Cardiac muscle cell (in vitro differentiated cells and primary cell): Measurements from ENCODE around the gene XRCC4. TPM values are rescaled to one million over a fixed set of nuclear protein-coding genes. Genes with fewer than 3 reads are reported as not detected.

ENCODE experiments used
- DNase-seq, 2 donors: peaks; one replicate each; pipeline versions ENCODE4 v3.0.0 to v3.0.0-alpha.2; 2010 to 2017; ENCODE audit warnings: low read depth in 1 of 2, low spot score in 1 of 2
- H3K27ac ChIP-seq: fragments of 200-600 bp; sonication (generic); 2 replicates; pipeline ENCODE4 v1.5.1; 2016
- H3K27me3 ChIP-seq: fragments of 200-600 bp; sonication (generic); 2 replicates; pipeline ENCODE4 v1.6.0; 2016; ENCODE audit warnings: control low read depth
- H3K36me3 ChIP-seq: fragments of 200-600 bp; sonication (generic); 2 replicates; pipeline ENCODE4 v1.5.1; 2016; ENCODE audit warnings: control low read depth
- H3K4me1 ChIP-seq: fragments of 200-600 bp; sonication (generic); 2 replicates; pipeline ENCODE4 v1.8.1; 2017; ENCODE audit warnings: low read depth, mild to moderate bottlenecking, mixed run types
- H3K4me3 ChIP-seq: fragments of 200-600 bp; sonication (generic); 2 replicates; pipeline ENCODE4 v1.5.1; 2016; ENCODE audit warnings: mild to moderate bottlenecking
- H3K9me3 ChIP-seq: fragments of 200-600 bp; sonication (generic); 2 replicates; pipeline ENCODE4 v1.5.1; 2017; ENCODE audit warnings: low read depth, mild to moderate bottlenecking, control low read depth
- CTCF ChIP-seq: IDR thresholded peaks from 2 replicates; pipeline ENCODE4 v1.5.1; 2012; ENCODE audit warnings: low read depth, mild to moderate bottlenecking, low read length
- polyA plus RNA-seq: library from polyadenylated mRNA; unstranded; fragments of >200 nt; fragmentation: Nextera tagmentation; extraction: Ambion mirVana; gene quantifications from 2 replicates; pipeline ENCODE4 v1.2.1, GENCODE V29; 2016
- total RNA-seq: library from RNA; depleted of rRNA; stranded (reverse); fragments of >200 nt; gene quantifications from 2 replicates; pipeline ENCODE4 v1.2.3, GENCODE V29; 2016

Gene XRCC4
- total and polyA plus RNA-seq, 2 experiments from 2014 or later = 9.7 to 19.2 TPM

GRCh38 chr5:83199126-83199525 is 121.8 kb downstream of the XRCC4 start:
- peak in 1 of 2 donors; percentile 55 for DNase-seq
- Histone ChIP-seq H3K9me3 (no peaks in the 10 kb centered on the region), H3K27me3 (no peaks in the 10 kb centered on the region), H3K36me3 (no peaks in the 10 kb centered on the region), H3K27ac (no peak overlapping the region), H3K4me1 (peaks cover 10% of the 10 kb centered on the region), H3K4me3 (no peak overlapping the region)
- no peak for TF ChIP-seq CTCF

- TF ChIP-seq CTCF = no peak
- no peak for DNase-seq
- H3K27me3 ChIP-seq = no peaks in the 10 kb centered on the region
- no peak overlapping the region for H3K4me3 ChIP-seq
- H3K36me3 ChIP-seq = no peaks in the 10 kb centered on the region
- H3K9me3 ChIP-seq = no peaks in the 10 kb centered on the region
- no peak overlapping the region for H3K27ac ChIP-seq
- no peaks in the 10 kb centered on the region for H3K4me1 ChIP-seq
These were observed 127.3 kb downstream of the XRCC4 start for GRCh38 chr5:83204651-83205050.

- Histone ChIP-seq H3K4me1 (peaks cover 9% of the 10 kb centered on the region), H3K9me3 (no peaks in the 10 kb centered on the region), H3K36me3 (no peaks in the 10 kb centered on the region), H3K27ac (no peak overlapping the region), H3K27me3 (no peaks in the 10 kb centered on the region), H3K4me3 (no peak overlapping the region)
- TF ChIP-seq CTCF = no peak
- no peak for DNase-seq
These were observed 132.6 kb downstream of the XRCC4 start for GRCh38 chr5:83209963-83210362.

- H3K27me3 ChIP-seq = no peaks in the 10 kb centered on the region
- no peaks in the 10 kb centered on the region for H3K9me3 ChIP-seq
- H3K4me1 ChIP-seq = peaks cover 5% of the 10 kb centered on the region
- TF ChIP-seq CTCF = no peak
- DNase-seq = no peak
- H3K36me3 ChIP-seq = no peaks in the 10 kb centered on the region
- H3K4me3 ChIP-seq = no peak overlapping the region
- no peak overlapping the region for H3K27ac ChIP-seq
These were observed 141.7 kb downstream of the XRCC4 start for GRCh38 chr5:83219077-83219476.

- H3K4me1 ChIP-seq = peaks cover 5% of the 10 kb centered on the region
- H3K4me3 ChIP-seq = no peak overlapping the region
- H3K27ac ChIP-seq = no peak overlapping the region
- no peaks in the 10 kb centered on the region for H3K27me3 ChIP-seq
- no peaks in the 10 kb centered on the region for H3K9me3 ChIP-seq
- no peaks in the 10 kb centered on the region for H3K36me3 ChIP-seq
- no peak for TF ChIP-seq CTCF
- DNase-seq = no peak
These were observed 142.1 kb downstream of the XRCC4 start for GRCh38 chr5:83219495-83219894.

DNA sequence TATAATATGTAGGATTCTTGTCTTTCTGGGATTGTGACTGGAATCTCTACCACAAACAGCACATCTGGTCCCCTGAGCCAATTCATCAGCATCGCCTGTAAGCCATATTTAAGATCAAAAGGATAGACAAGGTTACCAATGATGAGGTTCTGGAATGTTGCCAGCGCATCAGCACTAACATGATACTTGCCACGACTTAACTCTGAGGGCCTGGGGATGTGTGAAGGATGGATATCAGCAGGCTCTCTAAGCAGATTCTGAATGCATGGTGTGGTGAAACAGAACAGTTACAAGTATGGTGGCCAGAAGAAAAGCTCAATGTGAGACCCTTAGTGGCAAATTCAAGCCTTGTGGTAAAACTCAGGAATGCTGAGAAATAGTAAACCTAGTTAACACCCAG is 143.0 kb downstream of the XRCC4 start:
- H3K4me3 ChIP-seq = no peak overlapping the region
- no peaks in the 10 kb centered on the region for H3K9me3 ChIP-seq
- no peaks in the 10 kb centered on the region for H3K36me3 ChIP-seq
- no peak for TF ChIP-seq CTCF
- peak in 1 of 2 donors; percentile 47 for DNase-seq
- H3K4me1 ChIP-seq = peaks cover 5% of the 10 kb centered on the region
- no peaks in the 10 kb centered on the region for H3K27me3 ChIP-seq
- no peak overlapping the region for H3K27ac ChIP-seq
